GM23248 (cell line): ENCODE results near the gene GRIK3.

Experiments used
- EZH2 ChIP-seq: fragments of 200-600 bp; sonication (generic); IDR thresholded peaks from 2 replicates; pipeline ENCODE4 v1.6.1; 2018; ENCODE audit warnings: antibody characterized with exemption, mild to moderate bottlenecking; ENCODE audit not compliant: insufficient read depth, poor library complexity, severe bottlenecking
- EZH2phosphoT487 ChIP-seq: fragments of 200-600 bp; sonication (generic); IDR thresholded peaks from 2 replicates; pipeline ENCODE4 v1.6.1; 2018; ENCODE audit warnings: antibody characterized with exemption, moderate library complexity, mild to moderate bottlenecking, low read depth; ENCODE audit not compliant: insufficient read depth

DNA sequence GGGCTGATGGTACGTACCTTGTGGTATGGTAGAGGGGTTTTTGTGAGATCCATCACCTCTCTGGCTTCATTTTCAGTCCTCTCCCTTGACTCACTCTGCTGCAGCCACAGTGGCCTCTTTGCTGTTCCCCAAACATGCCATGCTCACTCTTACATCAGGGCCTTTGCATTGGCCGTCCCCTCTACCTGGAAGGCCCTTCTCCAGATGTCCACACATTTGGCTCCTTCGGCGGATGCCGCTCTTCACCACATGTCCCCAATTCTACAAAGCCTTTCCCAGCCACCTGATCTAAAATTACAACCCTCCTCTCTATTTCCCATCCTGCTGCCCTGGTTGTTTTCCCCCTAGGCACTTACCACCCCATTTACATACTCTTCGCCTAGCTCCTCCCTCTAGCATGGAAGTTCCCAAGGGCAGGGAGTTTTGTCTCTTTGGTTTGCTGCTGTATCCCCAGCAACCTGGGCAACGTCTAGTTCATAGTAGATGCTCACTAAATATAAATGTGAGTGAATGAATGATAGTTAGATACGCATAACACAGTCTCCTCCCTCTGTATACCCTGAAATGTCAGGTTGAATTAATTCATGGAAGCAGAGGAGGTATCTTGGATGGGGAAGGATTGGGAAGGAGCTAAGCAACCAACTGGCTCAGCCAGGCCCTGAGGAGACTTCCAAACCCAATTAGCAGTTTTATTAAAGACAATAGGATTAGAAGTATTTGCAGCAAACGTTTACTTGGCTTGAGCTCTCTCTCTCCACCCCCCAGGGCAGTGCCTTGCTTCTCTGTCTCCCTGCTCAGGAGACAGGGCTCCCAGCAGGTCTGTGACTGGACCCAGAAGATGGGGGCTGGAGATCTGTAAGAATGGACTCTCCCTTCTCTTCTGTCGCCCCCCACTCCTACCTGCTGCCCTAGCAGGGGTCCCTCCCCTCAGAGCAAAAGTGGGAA is 264.2 kb downstream of the GRIK3 start:
- TF ChIP-seq EZH2phosphoT487 (no peak), EZH2 (no peak)
